ENCODE measurements around the gene COMMD7.

DNA sequence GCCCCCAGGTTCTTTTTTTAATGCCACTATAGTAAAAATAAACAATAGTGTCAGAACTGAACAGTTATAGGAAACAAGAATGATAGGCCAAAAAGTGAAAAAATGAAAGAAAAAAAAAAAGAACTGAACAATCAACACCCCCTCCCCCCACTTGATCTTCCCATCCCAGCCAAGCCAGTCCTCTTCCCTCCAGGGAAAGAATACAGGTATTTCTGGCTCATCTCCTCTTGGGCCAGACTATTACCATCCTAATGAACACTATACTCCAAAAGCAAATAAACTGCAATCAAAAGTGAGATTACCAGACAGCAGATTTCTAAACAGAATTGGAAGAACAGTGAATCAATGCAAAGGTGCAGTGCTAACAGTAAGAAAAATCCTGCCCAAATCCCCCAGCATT, 48.2 kb downstream of the COMMD7 start:
- TF ChIP-seq, protein P1, sequence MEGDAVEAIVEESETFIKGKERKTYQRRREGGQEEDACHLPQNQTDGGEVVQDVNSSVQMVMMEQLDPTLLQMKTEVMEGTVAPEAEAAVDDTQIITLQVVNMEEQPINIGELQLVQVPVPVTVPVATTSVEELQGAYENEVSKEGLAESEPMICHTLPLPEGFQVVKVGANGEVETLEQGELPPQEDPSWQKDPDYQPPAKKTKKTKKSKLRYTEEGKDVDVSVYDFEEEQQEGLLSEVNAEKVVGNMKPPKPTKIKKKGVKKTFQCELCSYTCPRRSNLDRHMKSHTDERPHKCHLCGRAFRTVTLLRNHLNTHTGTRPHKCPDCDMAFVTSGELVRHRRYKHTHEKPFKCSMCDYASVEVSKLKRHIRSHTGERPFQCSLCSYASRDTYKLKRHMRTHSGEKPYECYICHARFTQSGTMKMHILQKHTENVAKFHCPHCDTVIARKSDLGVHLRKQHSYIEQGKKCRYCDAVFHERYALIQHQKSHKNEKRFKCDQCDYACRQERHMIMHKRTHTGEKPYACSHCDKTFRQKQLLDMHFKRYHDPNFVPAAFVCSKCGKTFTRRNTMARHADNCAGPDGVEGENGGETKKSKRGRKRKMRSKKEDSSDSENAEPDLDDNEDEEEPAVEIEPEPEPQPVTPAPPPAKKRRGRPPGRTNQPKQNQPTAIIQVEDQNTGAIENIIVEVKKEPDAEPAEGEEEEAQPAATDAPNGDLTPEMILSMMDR (IDR thresholded peaks at IDR 0.05) = no peak
- TF ChIP-seq POLR2A (IDR thresholded peaks at IDR 0.05) = no peak

All from esophagus squamous epithelium (tissue), 4 donors.